Activated naive CD4-positive, alpha-beta T cell treated with anti-CD3 and anti-CD28 coated beads for 36 hours (primary cell): ENCODE data around the gene GPR63. TPM values are rescaled to one million over a fixed set of nuclear protein-coding genes. Genes with fewer than 3 reads are reported as not detected.

Experiments used
- CTCF ChIA-PET: fragments of 350-600 bp; sonication (Branson Sonifier 250); formaldehyde crosslinking; loops from one replicate; lab custom pipeline; 2021; ENCODE audit warnings: antibody characterized with exemption; lab: Charles Lee
- DNase-seq: peaks from one replicate; pipeline ENCODE4 v3.0.0-alpha.2; 2020
- H3K27ac Mint-ChIP-seq: one replicate; pipeline ENCODE4 v1.8.0; 2021; ENCODE audit warnings: mild to moderate bottlenecking, mixed read lengths
- H3K27me3 Mint-ChIP-seq: one replicate; pipeline ENCODE4 v1.8.0; 2021; ENCODE audit warnings: low read depth, mixed read lengths
- H3K36me3 Mint-ChIP-seq: one replicate; pipeline ENCODE4 v1.8.0; 2021; ENCODE audit warnings: low read depth, mixed read lengths
- H3K4me1 Mint-ChIP-seq: one replicate; pipeline ENCODE4 v1.8.0; 2021; ENCODE audit warnings: low read depth, mixed read lengths
- H3K4me3 Mint-ChIP-seq: one replicate; pipeline ENCODE4 v1.8.0; 2021; ENCODE audit warnings: mild to moderate bottlenecking, moderate library complexity, mixed read lengths
- H3K9me3 Mint-ChIP-seq: one replicate; pipeline ENCODE4 v1.8.0; 2021; ENCODE audit warnings: mixed read lengths
- intact Hi-C: fragments of 100-400 bp; cut with micrococcal nuclease; formaldehyde crosslinking; loops from one replicate; pipeline ENCODE4 v1.15.1; 2023
- total RNA-seq, 2 experiments: library from RNA; stranded (reverse); gene quantifications; one replicate each; pipeline ENCODE4 v1.2.3, GENCODE V29; 2021

The GPR63 gene
- total RNA-seq, 2 experiments from 2014 or later, result 0.72 to 0.81 TPM

DNA sequence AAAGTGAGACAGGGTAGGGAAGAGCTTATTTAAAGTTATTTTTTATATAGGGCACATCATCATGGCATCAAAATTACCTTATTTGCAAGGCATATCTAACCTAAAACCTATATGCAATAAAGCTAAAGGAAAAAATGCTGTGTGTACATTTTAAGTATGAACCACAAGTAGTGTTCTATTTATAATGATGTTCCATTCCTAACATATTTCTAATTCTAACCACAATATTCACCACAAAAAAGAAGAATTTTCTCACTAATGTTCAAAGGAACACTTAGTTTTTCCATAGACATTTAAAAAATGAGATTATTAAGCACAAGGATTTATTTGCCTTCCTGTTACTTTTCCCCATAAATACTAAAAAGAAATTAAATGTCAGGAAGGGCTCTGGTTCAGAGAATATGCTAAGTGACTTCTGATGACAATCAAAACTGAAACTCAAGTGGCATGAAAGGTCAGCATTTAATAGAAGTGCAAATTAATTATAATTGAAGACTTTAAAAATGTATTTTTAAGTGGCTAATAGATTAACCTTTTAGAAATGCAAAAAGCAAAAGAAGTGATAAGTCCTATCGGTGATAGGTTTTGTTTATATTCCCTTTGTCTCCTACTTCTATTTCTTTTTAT, 25.1 kb downstream of the GPR63 start:
- peaks cover 12% of the 10 kb centered on the region for H3K27me3 Mint-ChIP-seq
- no peak for DNase-seq
- H3K9me3 Mint-ChIP-seq, result no peaks in the 10 kb centered on the region
- no peak overlapping the region for H3K4me3 Mint-ChIP-seq
- CTCF ChIA-PET, result interaction anchor here (0.9 kb wide), 1 partner anchor 51 kb away, joined by 3 read pairs; no protein-coding TSS in a partner anchor
- intact Hi-C loops, result no loop called here
- no peaks in the 10 kb centered on the region for H3K4me1 Mint-ChIP-seq
- H3K27ac Mint-ChIP-seq, result no peak overlapping the region
- no peaks in the 10 kb centered on the region for H3K36me3 Mint-ChIP-seq

DNA sequence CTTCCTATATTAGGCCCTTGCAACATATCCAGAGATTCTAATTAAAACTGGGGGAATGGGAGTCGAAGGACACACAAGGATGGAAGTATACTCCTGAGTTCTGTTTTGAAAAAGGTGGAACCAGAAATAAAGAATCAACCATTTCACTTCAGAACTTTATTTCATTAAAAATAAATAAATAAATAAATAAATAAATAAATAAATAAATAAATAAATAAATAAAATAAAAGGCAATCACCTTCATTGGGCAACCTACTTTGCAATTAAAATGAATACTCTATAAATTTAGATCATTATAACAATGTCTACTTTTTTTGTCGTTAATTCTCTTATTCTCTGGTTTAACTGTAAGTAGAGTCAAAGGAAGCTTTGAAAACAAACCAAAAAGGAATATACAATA, 25.6 kb downstream of the GPR63 start:
- H3K4me1 Mint-ChIP-seq, result no peaks in the 10 kb centered on the region
- intact Hi-C loops, result no loop called here
- no peak overlapping the region for H3K4me3 Mint-ChIP-seq

DNA sequence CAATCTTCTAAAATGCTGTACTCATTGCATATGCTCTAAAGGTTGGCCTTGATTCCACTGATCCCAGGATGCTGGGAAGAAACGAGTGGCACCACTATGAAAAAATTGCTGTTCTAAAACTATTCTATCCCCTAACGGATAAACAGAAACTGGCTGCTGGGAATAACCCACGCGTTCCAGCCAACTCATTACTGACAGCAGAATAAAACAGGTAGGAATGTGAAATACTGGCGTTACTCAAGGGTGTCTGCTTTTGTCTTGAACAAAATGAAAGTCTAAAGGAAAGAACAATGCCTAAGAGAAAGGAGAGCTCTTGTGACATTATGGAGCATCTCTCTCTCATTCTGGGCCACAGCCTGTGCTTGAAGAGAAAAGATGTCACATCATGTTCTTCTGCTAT, 26.1 kb downstream of the GPR63 start:
- no peaks in the 10 kb centered on the region for H3K9me3 Mint-ChIP-seq
- intact Hi-C loops, result no loop called here
- CTCF ChIA-PET, result interaction anchor here (0.9 kb wide), 1 partner anchor 52 kb away, joined by 3 read pairs; no protein-coding TSS in a partner anchor
- H3K4me1 Mint-ChIP-seq, result no peaks in the 10 kb centered on the region
- peaks cover 12% of the 10 kb centered on the region for H3K27me3 Mint-ChIP-seq
- no peaks in the 10 kb centered on the region for H3K36me3 Mint-ChIP-seq
- no peak overlapping the region for H3K4me3 Mint-ChIP-seq
- H3K27ac Mint-ChIP-seq, result no peak overlapping the region
- no peak for DNase-seq

More for the DNA sequence above, 25.6 kb downstream of the GPR63 start:
- DNase-seq, result no peak
- CTCF ChIA-PET, result interaction anchor here (0.9 kb wide), 1 partner anchor 52 kb away, joined by 3 read pairs; no protein-coding TSS in a partner anchor
- Mint-ChIP-seq H3K27ac (no peak overlapping the region), H3K9me3 (no peaks in the 10 kb centered on the region), H3K27me3 (peaks cover 12% of the 10 kb centered on the region), H3K36me3 (no peaks in the 10 kb centered on the region)

DNA sequence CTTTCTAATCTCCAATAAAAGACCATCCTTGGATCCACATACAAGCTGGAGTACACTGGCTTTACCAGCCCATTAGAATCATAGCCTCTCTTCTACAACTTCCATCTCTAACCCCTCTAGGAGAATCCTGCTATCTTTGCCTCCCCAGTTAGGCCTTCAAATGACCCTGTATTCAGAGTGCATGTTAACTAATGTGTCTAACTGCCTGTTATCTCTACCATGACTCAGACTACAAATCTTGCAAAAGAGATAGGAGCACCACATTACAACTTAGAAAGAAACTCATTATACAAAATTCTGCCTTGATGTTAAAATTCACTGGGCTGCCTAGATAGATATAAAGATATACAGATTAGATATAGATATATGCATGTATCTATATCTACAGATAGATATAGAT, 28.2 kb downstream of the GPR63 start:
- intact Hi-C loops, result no loop called here
- no peak overlapping the region for H3K4me3 Mint-ChIP-seq
- no peaks in the 10 kb centered on the region for H3K36me3 Mint-ChIP-seq
- peaks cover 6% of the 10 kb centered on the region for H3K27me3 Mint-ChIP-seq
- CTCF ChIA-PET, result no interaction called here
- DNase-seq, result no peak
- no peaks in the 10 kb centered on the region for H3K4me1 Mint-ChIP-seq
- H3K27ac Mint-ChIP-seq, result no peak overlapping the region
- H3K9me3 Mint-ChIP-seq, result no peaks in the 10 kb centered on the region

DNA sequence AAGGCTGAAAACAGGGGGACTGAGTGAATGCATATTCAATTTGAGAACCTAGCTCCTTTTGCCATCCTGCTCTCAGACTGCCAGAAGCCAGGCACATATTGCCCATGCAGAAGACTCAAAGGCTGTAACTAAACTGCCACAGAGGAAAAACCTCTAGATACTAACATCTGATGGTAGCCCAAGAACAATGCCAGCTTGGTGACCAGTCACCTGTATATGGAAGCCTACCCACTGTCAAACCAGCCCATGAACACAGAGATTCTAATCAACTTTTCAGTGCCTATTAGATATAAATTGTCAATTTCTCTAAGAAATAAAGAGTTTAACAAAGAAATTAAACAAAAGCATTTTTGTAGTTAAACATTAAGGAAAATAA, 34.2 kb downstream of the GPR63 start:
- CTCF ChIA-PET, result interaction anchor here (0.6 kb wide), 1 partner anchor 1076 kb away, joined by 4 read pairs; no protein-coding TSS in a partner anchor
- intact Hi-C loops, result no loop called here
- no peak overlapping the region for H3K4me3 Mint-ChIP-seq
- H3K4me1 Mint-ChIP-seq, result no peaks in the 10 kb centered on the region
- no peak overlapping the region for H3K27ac Mint-ChIP-seq
- no peaks in the 10 kb centered on the region for H3K27me3 Mint-ChIP-seq
- no peaks in the 10 kb centered on the region for H3K9me3 Mint-ChIP-seq
- DNase-seq, result no peak
- no peaks in the 10 kb centered on the region for H3K36me3 Mint-ChIP-seq

DNA sequence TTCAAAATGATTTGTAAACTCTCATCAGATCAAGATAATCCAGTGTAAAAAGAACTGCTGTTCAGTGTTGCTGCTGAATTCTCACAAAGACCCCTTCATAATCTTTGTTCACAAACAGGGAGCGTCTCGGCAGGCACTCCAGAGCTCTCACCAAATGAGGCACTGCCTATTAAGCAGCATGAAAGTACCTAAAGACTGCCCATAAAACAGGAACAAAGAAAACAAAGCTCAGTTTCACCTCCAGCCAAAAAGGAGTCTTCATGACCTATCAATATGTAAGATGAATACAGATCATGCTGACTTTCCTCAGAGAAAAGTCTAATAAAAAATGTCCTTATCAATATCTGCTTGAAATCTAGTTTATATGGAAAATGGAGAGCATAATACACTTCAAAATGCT, 41.8 kb downstream of the GPR63 start:
- peaks cover 4% of the 10 kb centered on the region for H3K27me3 Mint-ChIP-seq
- H3K36me3 Mint-ChIP-seq, result no peaks in the 10 kb centered on the region
- no peak overlapping the region for H3K4me3 Mint-ChIP-seq
- H3K27ac Mint-ChIP-seq, result no peak overlapping the region
- no peak for DNase-seq
- H3K4me1 Mint-ChIP-seq, result no peaks in the 10 kb centered on the region
- intact Hi-C loops, result no loop called here
- CTCF ChIA-PET, result interaction anchor here (0.8 kb wide), 1 partner anchor 168 kb away, joined by 3 read pairs; no protein-coding TSS in a partner anchor
- H3K9me3 Mint-ChIP-seq, result no peaks in the 10 kb centered on the region

DNA sequence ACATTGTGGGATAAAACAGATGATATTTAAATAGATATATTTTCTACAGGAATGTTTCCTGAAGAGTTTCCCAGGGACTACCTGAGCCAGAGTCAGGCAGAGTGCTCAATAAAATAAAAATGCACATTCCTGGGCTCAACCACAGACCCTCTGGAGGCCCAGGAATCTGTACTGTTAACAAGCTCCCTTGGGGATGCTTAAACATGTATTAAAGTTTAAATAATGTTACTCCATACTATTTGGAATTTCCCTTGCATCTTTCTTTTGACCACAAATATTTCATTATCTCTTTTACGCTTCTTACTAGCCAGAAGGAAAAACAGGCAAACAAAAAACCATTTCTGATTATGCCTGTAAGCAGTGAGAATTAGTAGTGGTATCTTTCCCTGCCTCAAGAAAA, 42.3 kb downstream of the GPR63 start:
- no peak for DNase-seq
- Mint-ChIP-seq H3K9me3 (no peaks in the 10 kb centered on the region), H3K36me3 (no peaks in the 10 kb centered on the region), H3K4me3 (no peak overlapping the region), H3K4me1 (no peaks in the 10 kb centered on the region), H3K27me3 (peaks cover 4% of the 10 kb centered on the region), H3K27ac (no peak overlapping the region)
- intact Hi-C loops, result no loop called here
- CTCF ChIA-PET, result no interaction called here

DNA sequence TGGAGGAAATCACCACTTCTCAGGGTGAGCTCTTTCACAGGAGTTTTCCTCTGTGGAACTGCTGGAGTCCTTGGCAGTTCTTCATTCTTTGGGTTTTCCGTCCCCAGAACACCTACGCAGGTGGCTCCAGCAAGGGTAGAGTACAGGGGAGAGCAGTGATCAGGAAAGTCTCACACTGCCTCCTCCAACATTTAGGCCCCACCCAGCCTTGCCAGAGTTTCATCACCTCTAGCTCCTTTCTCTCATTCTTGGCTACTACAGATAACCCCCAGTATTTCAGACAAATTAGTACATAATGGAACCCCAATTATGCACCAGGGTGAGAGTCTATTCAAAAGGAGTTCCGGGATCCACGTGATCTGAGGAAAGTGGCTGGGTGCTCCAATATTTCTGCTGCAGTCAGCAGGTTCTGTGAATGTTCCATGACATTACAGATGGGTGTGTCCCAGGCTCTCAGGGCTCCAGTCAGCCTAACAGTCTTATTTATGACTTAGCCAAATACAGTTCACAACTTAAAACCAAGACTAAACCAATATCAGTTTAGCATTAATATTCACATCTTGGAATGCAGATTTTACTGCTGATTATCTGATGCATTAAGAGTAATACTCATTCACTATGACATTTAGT, 44.6 kb downstream of the GPR63 start:
- H3K4me3 Mint-ChIP-seq, result no peak overlapping the region
- DNase-seq, result no peak
- CTCF ChIA-PET, result no interaction called here
- intact Hi-C loops, result no loop called here
- no peak overlapping the region for H3K27ac Mint-ChIP-seq
- no peaks in the 10 kb centered on the region for H3K9me3 Mint-ChIP-seq
- H3K4me1 Mint-ChIP-seq, result no peaks in the 10 kb centered on the region
- no peaks in the 10 kb centered on the region for H3K36me3 Mint-ChIP-seq
- H3K27me3 Mint-ChIP-seq, result peaks cover 4% of the 10 kb centered on the region

DNA sequence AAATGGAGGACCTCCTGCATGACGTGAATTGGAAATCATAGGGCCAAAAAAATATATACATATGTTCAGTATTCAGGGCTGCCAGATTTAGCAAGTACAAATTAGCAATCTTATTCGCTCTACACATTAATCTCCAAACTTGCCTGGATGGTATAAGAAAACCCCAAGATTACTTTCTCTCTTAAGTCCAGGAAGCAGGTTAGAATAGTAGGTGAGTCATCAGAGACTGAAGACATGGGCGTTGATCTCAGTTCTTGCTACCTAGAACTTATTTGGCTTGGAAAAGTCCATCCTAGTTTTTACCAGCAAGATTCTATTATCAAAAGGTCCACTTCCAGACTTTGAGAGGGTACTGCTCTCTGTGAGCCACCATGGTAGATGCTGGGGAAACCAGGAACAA, 47.4 kb downstream of the GPR63 start:
- intact Hi-C loops, result no loop called here
- H3K9me3 Mint-ChIP-seq, result no peaks in the 10 kb centered on the region
- no peaks in the 10 kb centered on the region for H3K36me3 Mint-ChIP-seq
- no peaks in the 10 kb centered on the region for H3K27me3 Mint-ChIP-seq
- H3K27ac Mint-ChIP-seq, result no peak overlapping the region
- CTCF ChIA-PET, result interaction anchor here (0.9 kb wide), 1 partner anchor 12 kb away, joined by 3 read pairs; no protein-coding TSS in a partner anchor
- no peak overlapping the region for H3K4me3 Mint-ChIP-seq
- DNase-seq, result no peak
- no peaks in the 10 kb centered on the region for H3K4me1 Mint-ChIP-seq

DNA sequence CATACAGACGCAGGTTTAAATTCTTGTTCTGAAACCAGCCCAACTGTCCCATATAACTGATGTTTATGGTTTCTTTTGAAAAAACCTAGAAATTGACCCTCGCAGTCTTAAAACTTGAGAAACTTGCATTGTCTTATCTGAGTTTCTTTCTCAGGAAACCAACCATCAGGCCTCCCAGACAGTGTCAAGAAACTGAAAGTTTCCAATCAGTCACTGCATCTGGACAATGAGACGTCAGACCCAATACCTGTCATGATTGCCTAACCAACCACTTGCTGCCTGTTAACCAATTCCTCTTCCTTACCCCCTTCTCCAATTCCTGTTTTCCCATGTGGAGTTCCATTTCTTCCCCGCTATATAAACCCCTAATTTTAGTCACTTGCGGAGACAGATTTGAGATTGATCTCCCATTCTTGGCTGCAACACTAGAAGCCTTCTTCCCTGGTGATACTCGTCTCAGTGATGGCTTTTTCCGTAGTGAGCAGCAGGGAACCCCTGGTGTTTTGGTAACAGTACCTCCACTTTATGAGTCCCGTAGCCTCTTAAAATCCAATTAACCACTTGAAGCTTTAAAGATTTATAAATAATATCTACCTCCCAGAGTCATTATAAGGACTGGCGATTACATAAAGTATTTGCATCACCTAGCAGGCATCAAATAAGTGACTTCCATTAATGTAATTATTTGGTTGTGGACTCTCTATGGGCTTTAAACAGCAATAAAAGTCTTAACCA, 49.3 kb downstream of the GPR63 start:
- intact Hi-C loops, result no loop called here
- DNase-seq, result no peak
- Mint-ChIP-seq H3K27ac (no peak overlapping the region), H3K4me3 (no peak overlapping the region), H3K27me3 (no peaks in the 10 kb centered on the region), H3K9me3 (no peaks in the 10 kb centered on the region), H3K4me1 (no peaks in the 10 kb centered on the region), H3K36me3 (no peaks in the 10 kb centered on the region)
- CTCF ChIA-PET, result no interaction called here

DNA sequence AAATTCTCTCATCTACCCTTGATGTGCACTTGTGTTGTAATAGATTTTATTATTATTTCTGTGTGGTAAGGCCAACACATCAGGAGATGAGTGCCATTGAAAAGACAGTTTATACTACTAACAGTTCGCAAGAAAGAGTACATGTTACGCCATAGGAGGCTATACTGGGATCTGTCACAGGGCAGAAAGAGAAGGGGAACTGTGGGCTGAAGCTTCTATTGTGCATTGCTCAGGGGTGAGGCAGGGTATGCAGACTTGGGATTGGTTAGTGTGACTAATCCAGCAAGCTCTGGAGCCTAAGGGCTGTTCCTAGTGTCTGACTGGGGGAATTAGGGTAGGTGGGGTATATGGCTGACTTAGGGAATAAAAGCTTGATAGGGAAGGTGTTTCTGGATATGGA, 50.9 kb downstream of the GPR63 start:
- Mint-ChIP-seq H3K4me1 (no peaks in the 10 kb centered on the region), H3K9me3 (no peaks in the 10 kb centered on the region), H3K27ac (no peak overlapping the region), H3K27me3 (peaks cover 2% of the 10 kb centered on the region), H3K36me3 (no peaks in the 10 kb centered on the region), H3K4me3 (no peak overlapping the region)
- no peak for DNase-seq
- intact Hi-C loops, result no loop called here
- CTCF ChIA-PET, result no interaction called here

DNA sequence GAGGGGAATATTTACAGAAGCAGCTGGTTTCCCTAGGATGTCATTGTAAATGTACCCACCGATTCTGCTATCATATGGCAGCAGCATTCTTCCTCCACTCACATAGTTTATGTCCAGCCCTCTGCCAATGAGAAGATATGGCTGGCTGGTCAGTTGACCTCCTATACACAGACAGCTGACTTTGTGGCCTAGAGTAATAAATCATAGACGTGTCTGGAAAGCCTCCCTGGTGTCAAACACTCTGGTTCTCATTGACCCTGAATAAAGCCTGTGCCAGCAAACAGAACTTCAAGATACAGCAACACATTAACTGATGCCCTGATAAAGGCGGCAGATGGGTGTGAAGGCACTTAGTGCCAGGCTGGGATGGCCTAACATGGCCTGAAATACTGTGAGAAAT, 52.6 kb downstream of the GPR63 start:
- Mint-ChIP-seq H3K4me3 (no peak overlapping the region), H3K9me3 (no peaks in the 10 kb centered on the region), H3K4me1 (no peaks in the 10 kb centered on the region), H3K36me3 (no peaks in the 10 kb centered on the region), H3K27me3 (peaks cover 3% of the 10 kb centered on the region), H3K27ac (no peak overlapping the region)
- no peak for DNase-seq
- intact Hi-C loops, result no loop called here
- CTCF ChIA-PET, result interaction anchor here (1.3 kb wide), 1 partner anchor 9 kb away, joined by 3 read pairs; no protein-coding TSS in a partner anchor
